Activated T-cell treated with anti-CD3 and anti-CD28 coated beads, Interleukin-2, amount 50 U/mL, for 4 hours (primary cell): ENCODE data around the gene TRANK1. TPM values are rescaled to one million over a fixed set of nuclear protein-coding genes. Genes with fewer than 3 reads are reported as not detected.
"Not testable (repeated sequence)": the region's sequence is repeated elsewhere in the genome, so short reads cannot be mapped to it uniquely, and the experiment has no call there.

Source experiments
- ATAC-seq, 2 donors: fragments of 200-7000 bp; cut with Tn5 transposase; one replicate each; pipeline ENCODE4 v1.10.0; 2021
- DNase-seq: peaks from one replicate; pipeline ENCODE4 v3.0.0-alpha.2; 2020
- H3K27me3 Mint-ChIP-seq: one replicate; pipeline ENCODE4 v1.8.0; 2021; ENCODE audit warnings: low read depth, mixed read lengths
- H3K36me3 Mint-ChIP-seq: one replicate; pipeline ENCODE4 v1.8.0; 2022; ENCODE audit warnings: mixed read lengths; ENCODE audit not compliant: insufficient read depth
- H3K4me1 Mint-ChIP-seq: one replicate; pipeline ENCODE4 v1.8.0; 2021; ENCODE audit warnings: low read depth, mixed read lengths
- H3K4me3 Mint-ChIP-seq: one replicate; pipeline ENCODE4 v1.8.0; 2021; ENCODE audit warnings: mild to moderate bottlenecking, moderate library complexity, mixed read lengths
- H3K9me3 Mint-ChIP-seq: one replicate; pipeline ENCODE4 v1.8.0; 2021; ENCODE audit warnings: mixed read lengths
- total RNA-seq, 3 donors: library from RNA; stranded (reverse); gene quantifications; one replicate each; pipeline ENCODE4 v1.2.1, GENCODE V29; 2021

TRANK1 gene
- total RNA-seq, 3 donors from 2014 or later, result 2.2 to 3.8 (median 2.7) TPM

GRCh38 chr3:36965440-36965839 is 20.6 kb upstream of the TRANK1 start:
- Mint-ChIP-seq H3K4me1 (peaks cover 14% of the 10 kb centered on the region), H3K36me3 (no peaks in the 10 kb centered on the region), H3K4me3 (no peak overlapping the region), H3K27me3 (no peaks in the 10 kb centered on the region), H3K9me3 (no peaks in the 10 kb centered on the region)
- ATAC-seq (no peak), DNase-seq (no peak)

- H3K36me3 Mint-ChIP-seq, result no peaks in the 10 kb centered on the region
- peaks cover 10% of the 10 kb centered on the region for H3K4me1 Mint-ChIP-seq
- H3K27me3 Mint-ChIP-seq, result no peaks in the 10 kb centered on the region
- no peaks in the 10 kb centered on the region for H3K9me3 Mint-ChIP-seq
- ATAC-seq (no peak), DNase-seq (no peak)
- no peak overlapping the region for H3K4me3 Mint-ChIP-seq
These were observed 20.0 kb upstream of the TRANK1 start for GRCh38 chr3:36964817-36965216.

- Mint-ChIP-seq H3K4me1 (peaks cover 5% of the 10 kb centered on the region), H3K27me3 (no peaks in the 10 kb centered on the region), H3K4me3 (no peak overlapping the region), H3K36me3 (no peaks in the 10 kb centered on the region), H3K9me3 (no peaks in the 10 kb centered on the region)
- no peak for DNase-seq
- no peak for ATAC-seq
These were observed 19.5 kb upstream of the TRANK1 start for GRCh38 chr3:36964331-36964730.

GRCh38 chr3:36963008-36963407 is 18.2 kb upstream of the TRANK1 start:
- not testable (repeated sequence) for H3K9me3 Mint-ChIP-seq, DNase-seq, ATAC-seq, H3K4me3 Mint-ChIP-seq, H3K36me3 Mint-ChIP-seq, H3K27me3 Mint-ChIP-seq, H3K4me1 Mint-ChIP-seq

GRCh38 chr3:36960502-36960901 is 15.6 kb upstream of the TRANK1 start:
- H3K36me3 Mint-ChIP-seq, result no peaks in the 10 kb centered on the region
- no peak overlapping the region for H3K4me3 Mint-ChIP-seq
- no peak for ATAC-seq
- no peak for DNase-seq
- no peaks in the 10 kb centered on the region for H3K27me3 Mint-ChIP-seq
- no peaks in the 10 kb centered on the region for H3K9me3 Mint-ChIP-seq
- H3K4me1 Mint-ChIP-seq, result peaks cover 14% of the 10 kb centered on the region

- DNase-seq (no peak), ATAC-seq (no peak)
- peaks cover 14% of the 10 kb centered on the region for H3K4me1 Mint-ChIP-seq
- H3K27me3 Mint-ChIP-seq, result no peaks in the 10 kb centered on the region
- H3K9me3 Mint-ChIP-seq, result no peaks in the 10 kb centered on the region
- H3K36me3 Mint-ChIP-seq, result no peaks in the 10 kb centered on the region
- H3K4me3 Mint-ChIP-seq, result no peak overlapping the region
These were observed 15.0 kb upstream of the TRANK1 start for GRCh38 chr3:36959821-36960220.

- H3K9me3 Mint-ChIP-seq, result no peaks in the 10 kb centered on the region
- peaks cover 14% of the 10 kb centered on the region for H3K4me1 Mint-ChIP-seq
- ATAC-seq (peak; percentile 77 to 80), DNase-seq (no peak)
- no peaks in the 10 kb centered on the region for H3K27me3 Mint-ChIP-seq
- H3K4me3 Mint-ChIP-seq, result no peak overlapping the region
- H3K36me3 Mint-ChIP-seq, result no peaks in the 10 kb centered on the region
These were observed 13.2 kb upstream of the TRANK1 start for GRCh38 chr3:36957862-36958686.

GRCh38 chr3:36957063-36957462 is 12.2 kb upstream of the TRANK1 start:
- Mint-ChIP-seq H3K4me3 (no peak overlapping the region), H3K27me3 (no peaks in the 10 kb centered on the region), H3K4me1 (peaks cover 14% of the 10 kb centered on the region), H3K9me3 (no peaks in the 10 kb centered on the region), H3K36me3 (no peaks in the 10 kb centered on the region)
- ATAC-seq (no peak), DNase-seq (no peak)

GRCh38 chr3:36956155-36956554 is 11.3 kb upstream of the TRANK1 start:
- Mint-ChIP-seq H3K4me1 (peaks cover 14% of the 10 kb centered on the region), H3K36me3 (no peaks in the 10 kb centered on the region), H3K4me3 (no peak overlapping the region), H3K27me3 (no peaks in the 10 kb centered on the region), H3K9me3 (no peaks in the 10 kb centered on the region)
- ATAC-seq, result no peak
- no peak for DNase-seq

GRCh38 chr3:36954452-36955134 is 9.7 kb upstream of the TRANK1 start:
- no peak overlapping the region for H3K4me3 Mint-ChIP-seq
- H3K4me1 Mint-ChIP-seq, result peaks cover 14% of the 10 kb centered on the region
- ATAC-seq, result no peak
- no peaks in the 10 kb centered on the region for H3K9me3 Mint-ChIP-seq
- no peaks in the 10 kb centered on the region for H3K27me3 Mint-ChIP-seq
- DNase-seq, result no peak
- H3K36me3 Mint-ChIP-seq, result no peaks in the 10 kb centered on the region

GRCh38 chr3:36947814-36948213 is 3.0 kb upstream of the TRANK1 start:
- not testable (repeated sequence) for DNase-seq, H3K27me3 Mint-ChIP-seq, H3K9me3 Mint-ChIP-seq, H3K4me3 Mint-ChIP-seq, H3K36me3 Mint-ChIP-seq, ATAC-seq
- H3K4me1 Mint-ChIP-seq, result peaks cover 19% of the 10 kb centered on the region

- H3K4me1 Mint-ChIP-seq, result peaks cover 26% of the 10 kb centered on the region
- H3K9me3 Mint-ChIP-seq, result peaks cover 8% of the 10 kb centered on the region
- H3K27me3 Mint-ChIP-seq, result no peaks in the 10 kb centered on the region
- no peak for DNase-seq
- peaks cover 2% of the 10 kb centered on the region for H3K36me3 Mint-ChIP-seq
- peak overlapping the region; percentile 80 for H3K4me3 Mint-ChIP-seq
- ATAC-seq, result no peak
These were observed 603 bp upstream of the TRANK1 start for GRCh38 chr3:36945333-36945980.

- DNase-seq (peak; percentile 22), ATAC-seq (peak; percentile 58 to 70)
- H3K9me3 Mint-ChIP-seq, result peaks cover 8% of the 10 kb centered on the region
- H3K36me3 Mint-ChIP-seq, result peaks cover 3% of the 10 kb centered on the region
- peaks cover 23% of the 10 kb centered on the region for H3K4me1 Mint-ChIP-seq
- peak overlapping the region; percentile 77 for H3K4me3 Mint-ChIP-seq
- H3K27me3 Mint-ChIP-seq, result no peaks in the 10 kb centered on the region
These were observed 728 bp downstream of the TRANK1 start for GRCh38 chr3:36944012-36944640.

- ATAC-seq (no peak), DNase-seq (no peak)
- Mint-ChIP-seq H3K9me3 (peaks cover 8% of the 10 kb centered on the region), H3K4me3 (peak overlapping the region; percentile 77), H3K36me3 (peaks cover 3% of the 10 kb centered on the region), H3K4me1 (peaks cover 20% of the 10 kb centered on the region), H3K27me3 (no peaks in the 10 kb centered on the region)
These were observed 1.3 kb downstream of the TRANK1 start for GRCh38 chr3:36943601-36944000.
